Tibial nerve (tissue), 4 donors: Measurements from ENCODE around the gene ACADS.

Source experiments
- CTCF ChIP-seq, 5 experiments: fragments of 200-600 bp in 3 of 5; fragments of 450-650 bp in 2 of 5; sonication (generic) in 3 of 5; IDR thresholded peaks; one replicate each; pipeline ENCODE4 v1.5.1; 2016 to 2019; ENCODE audit warnings: antibody characterized with exemption in 5 of 5, mild to moderate bottlenecking in 3 of 5, moderate library complexity in 2 of 5
- EP300 ChIP-seq, 2 donors: sonication (generic); formaldehyde crosslinking; IDR thresholded peaks; one replicate each; pipeline ENCODE4 v1.6.1; 2017; ENCODE audit warnings: antibody characterized with exemption in 2 of 2, mild to moderate bottlenecking in 1 of 2

GRCh38 chr12:120702637-120703036 is 23.0 kb upstream of the ACADS start:
- TF ChIP-seq EP300 (IDR thresholded peaks at IDR 0.05) (no peak), CTCF (IDR thresholded peaks at IDR 0.05) (no peak)
